Measurements from ENCODE around the gene RASGEF1C.

The RASGEF1C gene

GRCh38 chr5:180159756-180160155, 49.3 kb downstream of the RASGEF1C start:
- DNase-seq (ENCODE audit: low spot score) = no peak

- DNase-seq (ENCODE audit: low spot score) = no peak
These were observed 51.1 kb downstream of the RASGEF1C start for GRCh38 chr5:180157866-180158265.

DNA sequence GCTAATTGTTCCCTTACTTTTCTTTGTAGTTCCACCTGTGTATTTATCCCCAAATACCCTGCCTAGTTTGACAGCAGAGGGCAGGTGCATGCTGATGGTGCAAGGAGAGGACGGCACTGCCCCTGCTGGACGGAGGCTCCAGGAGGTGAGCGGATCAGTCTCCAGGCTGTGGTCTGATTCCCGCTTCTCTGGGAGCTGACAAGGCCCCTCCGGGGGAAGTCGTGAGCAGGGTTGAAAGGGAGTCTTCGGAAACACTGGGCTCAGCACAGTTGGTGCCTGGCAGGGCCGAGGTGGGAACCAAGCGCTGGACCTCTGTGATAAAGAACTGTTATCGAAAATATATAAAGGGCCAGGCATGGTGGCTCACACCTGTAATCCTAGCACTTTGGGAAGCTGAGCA, 52.9 kb downstream of the RASGEF1C start:
- no peak for DNase-seq (ENCODE audit: low spot score)

DNA sequence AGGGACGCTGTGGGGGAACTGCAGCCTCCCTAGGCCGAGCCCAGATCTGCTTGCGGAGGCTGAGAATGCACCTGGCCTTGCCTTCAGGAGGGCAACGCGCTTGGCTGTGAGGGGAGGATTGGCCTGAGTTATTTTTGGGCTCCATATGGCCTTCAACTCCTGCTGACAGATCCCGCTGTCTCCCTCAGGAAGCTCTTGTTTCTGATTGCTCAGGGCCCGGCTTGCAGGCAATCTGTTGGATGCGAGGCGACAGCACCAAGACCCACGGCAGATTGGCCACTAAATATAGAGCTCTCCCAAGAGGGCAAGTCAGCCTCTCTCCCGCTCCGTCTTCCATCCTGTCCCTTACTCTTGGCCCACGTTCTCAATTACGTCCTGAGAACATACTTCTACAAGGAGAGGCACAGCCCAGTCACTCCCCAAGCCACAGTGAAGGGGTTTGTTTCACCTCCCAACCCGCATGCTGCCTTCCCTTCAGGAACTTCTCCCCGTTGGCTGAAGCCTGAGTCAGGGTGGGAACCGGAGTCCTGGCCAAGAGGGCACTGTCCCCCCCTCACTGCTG, 53.6 kb downstream of the RASGEF1C start:
- no peak for DNase-seq (ENCODE audit: low spot score)

GRCh38 chr5:180154821-180155364, 54.1 kb downstream of the RASGEF1C start:
- no peak for DNase-seq (ENCODE audit: low spot score)

- no peak for DNase-seq (ENCODE audit: low spot score)
These were observed 55.0 kb downstream of the RASGEF1C start for GRCh38 chr5:180153991-180154390.

DNA sequence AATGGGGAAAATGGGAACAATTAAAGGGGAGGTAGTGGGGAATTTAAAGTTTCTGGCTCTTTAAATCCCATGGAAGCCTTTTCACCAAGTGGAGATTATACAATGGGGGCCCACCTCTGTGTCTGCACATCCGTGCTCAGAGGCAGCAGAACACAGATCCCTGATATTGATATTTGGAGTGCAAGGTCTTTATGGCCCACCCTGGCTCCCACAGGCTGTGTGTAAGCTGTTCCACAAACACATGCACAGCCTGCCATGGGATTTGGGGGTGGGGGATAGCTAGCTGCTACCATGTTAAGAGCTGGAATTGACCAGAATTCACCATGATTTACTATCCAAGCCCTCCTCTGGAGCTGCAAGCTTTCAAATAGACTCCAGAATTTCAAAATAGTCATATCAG, 55.9 kb downstream of the RASGEF1C start:
- no peak for DNase-seq (ENCODE audit: low spot score)

DNA sequence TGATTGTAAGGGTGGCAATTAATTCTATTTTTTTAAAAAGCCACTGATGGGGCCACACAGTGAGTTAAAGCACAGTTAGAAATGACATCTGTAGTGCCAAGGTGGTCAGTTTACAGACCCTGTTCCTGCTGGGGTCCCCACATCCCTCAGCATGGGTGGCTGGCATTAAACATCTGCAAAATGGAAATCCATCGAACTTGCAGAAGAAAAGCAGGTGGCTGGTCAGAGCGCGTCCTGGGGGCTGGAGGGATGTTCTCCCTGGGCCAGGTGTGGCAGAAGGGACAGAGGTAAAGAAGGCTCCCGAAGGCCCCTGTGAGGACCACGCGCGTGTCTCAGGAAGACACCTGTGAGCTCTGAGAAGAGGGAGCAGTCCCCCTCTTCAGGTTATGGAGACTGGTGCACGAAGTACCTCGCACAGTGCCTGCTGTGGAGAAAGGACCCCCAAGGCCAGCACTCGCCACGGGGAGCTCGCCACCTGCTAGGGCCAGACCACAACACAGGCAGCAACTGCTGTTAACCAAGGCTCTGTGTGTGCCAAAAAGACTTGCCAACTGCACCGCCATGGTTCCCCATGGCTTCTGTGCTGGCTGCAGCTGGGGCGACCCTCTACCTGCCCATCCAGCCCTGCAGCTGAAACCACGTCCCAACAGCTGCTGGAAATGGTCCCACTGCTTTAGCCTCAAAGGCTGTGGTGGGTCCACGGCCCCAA, 65.2 kb downstream of the RASGEF1C start:
- DNase-seq (ENCODE audit: low spot score) = no peak

- no peak for DNase-seq (ENCODE audit: low spot score)
These were observed 66.0 kb downstream of the RASGEF1C start for GRCh38 chr5:180142824-180143610.

GRCh38 chr5:180142021-180142765, 66.8 kb downstream of the RASGEF1C start:
- no peak for DNase-seq (ENCODE audit: low spot score)

DNA sequence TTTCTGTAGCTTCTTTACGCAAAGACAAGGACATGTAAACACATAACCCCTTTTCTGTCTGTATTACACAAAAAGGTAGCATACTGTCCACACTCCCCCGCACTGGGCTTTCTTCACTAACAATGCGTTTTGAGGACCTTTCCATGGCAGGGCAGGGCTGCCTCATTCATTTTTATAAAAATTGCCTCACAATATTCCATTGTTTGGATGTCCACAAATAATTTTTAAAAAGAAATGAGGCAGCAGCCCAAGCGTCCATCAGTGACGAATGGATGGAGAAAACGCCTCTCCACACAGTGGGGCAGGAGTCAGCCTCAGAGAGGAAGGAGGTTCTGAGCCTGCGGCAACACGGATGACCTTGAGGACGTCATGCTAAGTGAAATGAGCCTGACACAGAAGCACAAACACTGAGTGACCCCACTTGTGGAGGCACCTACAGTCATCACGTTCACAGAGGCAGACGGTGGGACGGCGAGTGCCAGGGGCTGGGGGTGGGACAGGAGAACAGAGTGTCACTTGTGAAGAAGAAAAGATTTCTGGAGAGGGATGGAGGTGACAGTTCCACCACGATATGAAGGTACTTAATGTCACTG, 67.8 kb downstream of the RASGEF1C start:
- no peak for DNase-seq (ENCODE audit: low spot score)

GRCh38 chr5:180140571-180140970, 68.4 kb downstream of the RASGEF1C start:
- no peak for DNase-seq (ENCODE audit: low spot score)

- no peak for DNase-seq (ENCODE audit: low spot score)
These were observed 68.9 kb downstream of the RASGEF1C start for GRCh38 chr5:180140079-180140554.

GRCh38 chr5:180139731-180140055, 69.3 kb downstream of the RASGEF1C start:
- no peak for DNase-seq (ENCODE audit: low spot score)

GRCh38 chr5:180138976-180139730, 69.9 kb downstream of the RASGEF1C start:
- no peak for DNase-seq (ENCODE audit: low spot score)

DNA sequence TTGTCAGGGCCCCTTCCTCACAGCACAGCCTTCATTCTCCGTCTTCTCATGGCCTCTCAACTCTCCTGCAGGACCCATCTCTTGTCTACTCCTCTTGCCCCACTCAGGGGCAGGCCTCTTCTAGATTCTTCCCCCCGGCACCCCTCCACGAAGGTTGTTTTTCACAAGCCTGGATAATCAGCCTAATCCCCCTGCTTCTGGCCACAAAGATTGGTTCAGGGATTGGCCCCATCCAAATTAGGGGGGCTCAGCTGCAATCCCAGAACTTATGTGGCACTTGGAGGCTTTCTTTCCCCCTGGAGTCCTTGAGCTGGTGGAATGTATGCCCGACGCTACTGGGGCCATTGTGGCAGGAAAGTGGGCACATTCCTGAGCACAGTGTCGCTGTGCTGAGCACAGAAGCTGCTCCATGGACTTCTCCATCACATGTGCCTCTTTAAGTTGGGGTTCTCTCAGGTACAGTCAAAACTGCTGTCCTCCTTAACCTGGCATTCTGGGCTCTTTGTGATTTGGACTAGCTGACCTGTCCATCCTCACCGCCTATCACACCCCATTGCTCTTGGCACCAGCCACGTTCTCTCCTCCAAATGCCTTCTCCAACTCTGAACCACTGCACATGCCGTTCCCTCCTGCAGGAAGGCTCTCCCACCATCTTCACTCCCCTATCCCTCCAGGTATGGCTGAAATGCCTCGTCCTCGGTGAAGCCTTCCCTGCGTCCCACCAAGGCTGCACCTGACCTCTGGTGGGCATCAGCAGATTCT, 70.6 kb downstream of the RASGEF1C start:
- DNase-seq (ENCODE audit: low spot score) = no peak

DNA sequence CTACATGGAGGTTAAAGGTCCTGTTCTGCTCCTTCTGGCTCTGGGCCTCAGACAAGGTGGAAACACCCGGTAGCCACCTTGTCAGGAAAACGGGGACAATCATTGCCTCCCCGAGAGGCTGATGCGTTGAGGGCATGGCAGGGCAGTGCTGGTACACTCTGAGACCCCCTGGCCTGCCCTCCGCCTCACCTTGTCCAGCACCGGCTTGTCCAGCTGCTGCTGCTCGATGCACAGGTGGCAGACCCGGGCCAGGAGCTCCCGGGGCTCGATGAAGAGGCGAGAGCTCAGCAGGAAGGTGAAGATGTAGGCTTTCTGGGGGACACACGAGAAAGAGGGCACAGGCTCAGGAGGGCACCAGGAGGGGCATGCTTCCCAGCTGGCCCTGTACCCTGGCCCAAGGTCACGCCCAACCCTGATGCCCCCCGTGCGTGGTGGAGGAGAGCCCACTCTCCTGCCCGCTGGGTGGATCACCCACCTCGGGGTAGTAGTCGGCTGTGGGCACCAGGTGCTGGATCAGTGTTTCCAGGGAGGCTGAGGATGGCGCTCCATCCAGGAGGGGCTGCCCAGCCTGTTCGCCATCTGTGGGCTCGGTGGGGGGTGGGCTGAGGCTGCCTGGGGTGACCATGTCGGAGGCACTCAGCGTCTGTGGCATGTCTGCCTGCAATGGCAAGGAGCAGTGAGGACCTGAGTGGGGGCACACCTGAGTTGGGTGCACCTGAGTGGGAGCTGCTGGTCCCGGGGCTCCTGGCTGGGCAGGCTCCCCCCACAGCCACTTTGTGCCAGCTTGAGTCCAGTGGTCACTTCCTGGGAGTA, 71.4 kb downstream of the RASGEF1C start:
- no peak for DNase-seq (ENCODE audit: low spot score)

GRCh38 chr5:180136630-180137381, 72.2 kb downstream of the RASGEF1C start:
- no peak for DNase-seq (ENCODE audit: low spot score)
